Adipose tissue (tissue), 3 donors: ENCODE measurements around the gene PPP2R3C. TPM values are rescaled to one million over a fixed set of nuclear protein-coding genes. Genes with fewer than 3 reads are reported as not detected.
"Not testable (repeated sequence)": the region's sequence is repeated elsewhere in the genome, so short reads cannot be mapped to it uniquely, and the experiment has no call there.

ENCODE experiments used
- H3K27ac ChIP-seq: one replicate; pipeline ENCODE4 v1.5.1; 2013; ENCODE audit warnings: low read depth, low read length
- WGBS, 3 donors: extraction: QIAGEN DNeasy Blood & Tissue Kit; methylation state at CpG; one replicate each; pipeline ENCODE4 v1.1.7; 2013; 5-methylcytosine and 5-hydroxymethylcytosine counted together
- polyA plus RNA-seq, 3 donors: library from polyadenylated mRNA; stranded (reverse); fragments of 200-250 nt; gene quantifications; one replicate each; pipeline ENCODE4 v1.2.3, GENCODE V29; 2013
- donor health status: healthy with polysubstance abuse.
- donor health status: Bipolar disorder and iron deficiency.
- donor health status: healthy.

The PPP2R3C gene
- polyA plus RNA-seq = 10 to 100 TPM in 2 of 3 donors, 1 to 10 TPM in 1; 8.4 to 34.0 (median 22.4) TPM

- H3K27ac ChIP-seq = peak within 1 kb of the TSS; percentile 95
- WGBS, 3 donors = 0% methylated on average over 57 of the region's 57 CpGs
Observed at GRCh38 chr14:35121887-35122695, at the start of gene PPP2R3C, which contains the start of gene PRORP. TSS of gene PPP2R3C (minus strand) at chr14:35121990. CDS start at chr14:35121959, 31 bp downstream. TSS of gene PRORP (plus strand) at chr14:35122552. CDS start at chr14:35123246, 694 bp downstream.

- no peak overlapping the region for H3K27ac ChIP-seq
- 84 to 92% (median 90%) methylated on average over 3 of the region's 3 CpGs for WGBS, 3 donors
Observed at GRCh38 chr14:35167496-35167895, 45.7 kb upstream of the PPP2R3C start.

- WGBS, 3 donors = 72 to 82% (median 80%) methylated on average over 5 of the region's 5 CpGs
- no peak overlapping the region for H3K27ac ChIP-seq
Observed at GRCh38 chr14:35164849-35165248, 43.1 kb upstream of the PPP2R3C start.

GRCh38 chr14:35163384-35163783, 41.6 kb upstream of the PPP2R3C start:
- WGBS, 3 donors = 84 to 97% (median 95%) methylated on average over 1 of the region's 1 CpG
- no peak overlapping the region for H3K27ac ChIP-seq

- no peak overlapping the region for H3K27ac ChIP-seq
- WGBS, 3 donors = 55 to 79% (median 59%) methylated on average over 5 of the region's 5 CpGs
Observed at GRCh38 chr14:35161231-35161630, 39.4 kb upstream of the PPP2R3C start.

- 54 to 60% (median 55%) methylated on average over 6 of the region's 6 CpGs for WGBS, 3 donors
- H3K27ac ChIP-seq = no peak overlapping the region
Observed at GRCh38 chr14:35159742-35160409, 38.1 kb upstream of the PPP2R3C start.

GRCh38 chr14:35158951-35159653, 37.3 kb upstream of the PPP2R3C start:
- WGBS, 3 donors = 71 to 90% (median 85%) methylated on average over 8 of the region's 8 CpGs
- no peak overlapping the region for H3K27ac ChIP-seq

- no peak overlapping the region for H3K27ac ChIP-seq
- WGBS, 3 donors = 93 to 99% (median 98%) methylated on average over 2 of the region's 2 CpGs
Observed at GRCh38 chr14:35158491-35158890, 36.7 kb upstream of the PPP2R3C start.

GRCh38 chr14:35155962-35156361, 34.2 kb upstream of the PPP2R3C start:
- WGBS, 3 donors = 0 to 31% (median 8%) methylated on average over 1 of the region's 1 CpG

GRCh38 chr14:35154016-35154415, 32.2 kb upstream of the PPP2R3C start:
- 64 to 78% (median 66%) methylated on average over 2 of the region's 2 CpGs for WGBS, 3 donors
- H3K27ac ChIP-seq = no peak overlapping the region

More at GRCh38 chr14:35155962-35156361, 34.2 kb upstream of the PPP2R3C start:
- no peak overlapping the region for H3K27ac ChIP-seq

GRCh38 chr14:35152531-35152930, 30.7 kb upstream of the PPP2R3C start:
- not testable (repeated sequence) for H3K27ac ChIP-seq
- 97 to 99% (median 97%) methylated on average over 25 to 35 of the region's 35 CpGs for WGBS, 3 donors

GRCh38 chr14:35149239-35149638, 27.4 kb upstream of the PPP2R3C start:
- WGBS, 3 donors = 95 to 99% (median 97%) methylated on average over 4 of the region's 4 CpGs
- no peak overlapping the region for H3K27ac ChIP-seq

- WGBS, 3 donors = 82 to 93% (median 87%) methylated on average over 3 of the region's 3 CpGs
- H3K27ac ChIP-seq = no peak overlapping the region
Observed at GRCh38 chr14:35147711-35148110, 25.9 kb upstream of the PPP2R3C start.

- whole genome bisulfite sequencing, 3 donors = 88 to 98% (median 90%) methylated on average over 2 of the region's 2 CpGs
Observed at GRCh38 chr14:35147186-35147585, 25.4 kb upstream of the PPP2R3C start.

GRCh38 chr14:35146711-35147149, 24.9 kb upstream of the PPP2R3C start:
- H3K27ac ChIP-seq = no peak overlapping the region
- 94 to 96% (median 96%) methylated on average over 5 of the region's 5 CpGs for WGBS, 3 donors

More at GRCh38 chr14:35147186-35147585, 25.4 kb upstream of the PPP2R3C start:
- no peak overlapping the region for H3K27ac ChIP-seq

GRCh38 chr14:35144029-35144428, 22.2 kb upstream of the PPP2R3C start:
- 88 to 93% methylated on average over 1 of the region's 1 CpG; no CpG with 5 or more reads in 1 of the 3 donors for WGBS, 3 donors
- H3K27ac ChIP-seq = no peak overlapping the region

- WGBS, 3 donors = 89 to 96% methylated on average over 2 of the region's 2 CpGs; no CpG with 5 or more reads in 1 of the 3 donors
- no peak overlapping the region for H3K27ac ChIP-seq
Observed at GRCh38 chr14:35140718-35141581, 19.2 kb upstream of the PPP2R3C start.

- H3K27ac ChIP-seq = no peak overlapping the region
- 38 to 94% methylated on average over 5 of the region's 5 CpGs; no CpG with 5 or more reads in 1 of the 3 donors for WGBS, 3 donors
Observed at GRCh38 chr14:35138585-35138984, 16.8 kb upstream of the PPP2R3C start.
